NCI-H774 (cell line): ENCODE measurements around the gene C5orf15.
"Not testable (repeated sequence)": the region's sequence is repeated elsewhere in the genome, so short reads cannot be mapped to it uniquely, and the experiment has no call there.

Source experiments
- DNase-seq: peaks from one replicate; lab custom pipeline; 2025; lab: John Stamatoyannopoulos, UW

Gene C5orf15

GRCh38 chr5:133963493-133964128 is 4.8 kb downstream of the C5orf15 start:
- no peak for DNase-seq

DNA sequence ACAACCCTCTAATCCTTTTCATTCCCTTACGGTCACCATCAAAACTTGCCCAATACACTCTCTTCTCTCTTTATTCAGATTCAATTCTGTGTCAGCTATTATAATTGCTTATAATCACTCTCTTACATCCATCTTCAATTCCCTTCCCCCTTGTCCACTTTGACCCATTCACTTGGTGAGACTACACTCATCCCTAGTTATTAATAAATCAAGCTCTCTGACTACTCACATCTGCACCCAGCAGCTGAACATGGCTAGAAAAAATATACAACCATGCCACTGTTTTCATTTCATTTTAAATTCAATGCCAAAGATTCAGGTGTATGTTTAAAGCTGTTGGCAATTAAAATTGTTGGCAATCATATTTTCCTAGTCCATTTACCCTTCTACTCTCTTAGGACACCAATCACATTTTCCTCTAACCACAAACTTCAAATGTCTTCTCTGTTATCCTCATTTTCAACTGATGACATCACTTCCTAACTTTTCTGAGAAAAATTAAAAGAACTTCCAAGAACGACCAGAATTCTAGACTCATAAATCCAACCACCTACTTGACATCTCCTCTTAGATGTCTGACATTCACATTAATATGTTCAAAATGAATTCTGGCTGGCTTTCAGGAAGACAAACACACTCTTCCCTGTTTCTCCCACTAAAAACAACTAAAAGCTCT is 5.5 kb downstream of the C5orf15 start:
- DNase-seq, result no peak

DNA sequence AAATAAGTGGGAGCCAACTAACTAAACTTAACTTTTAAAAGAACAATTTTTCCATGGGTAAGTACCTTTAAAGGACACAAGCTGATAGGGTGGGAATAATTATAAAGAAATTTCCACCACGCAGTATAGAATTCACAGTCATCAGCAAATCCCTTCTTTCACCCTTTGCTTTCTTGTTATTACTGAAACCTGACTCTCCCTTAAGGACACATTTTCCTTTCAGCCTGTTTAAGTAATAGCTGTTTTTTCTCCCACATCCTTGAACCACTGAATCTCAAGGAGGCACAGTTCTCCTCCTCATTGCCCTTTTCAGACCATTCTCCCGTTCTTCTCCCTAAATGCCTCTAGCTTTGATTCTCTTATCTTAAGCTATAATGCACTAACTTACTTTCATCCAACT is 6.3 kb downstream of the C5orf15 start:
- no peak for DNase-seq

DNA sequence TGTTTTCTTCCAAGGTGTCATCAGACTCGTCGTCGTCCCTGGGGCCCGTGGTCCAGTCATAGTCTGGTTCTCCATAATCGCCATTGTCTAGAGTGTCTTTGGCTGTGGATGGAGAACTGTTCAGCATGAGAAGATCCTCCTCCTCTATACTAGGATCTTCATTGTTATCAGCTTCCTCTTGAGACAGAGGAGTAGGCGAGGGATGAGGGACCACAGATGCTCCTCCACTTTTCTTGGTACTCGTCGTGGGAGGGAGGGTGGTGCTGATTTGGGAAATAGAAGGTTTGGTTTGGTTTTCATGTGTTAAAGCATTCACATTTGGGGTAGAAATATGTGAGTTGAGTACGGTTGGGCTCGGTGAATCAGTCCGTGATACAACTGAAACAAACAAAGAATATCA is 8.8 kb downstream of the C5orf15 start:
- no peak for DNase-seq

- no peak for DNase-seq
Observed at GRCh38 chr5:133957591-133957990, 10.8 kb downstream of the C5orf15 start.

- no peak for DNase-seq
Observed at GRCh38 chr5:133957080-133957479, 11.3 kb downstream of the C5orf15 start.

- DNase-seq, result not testable (repeated sequence)
Observed at GRCh38 chr5:133956196-133956595, 12.2 kb downstream of the C5orf15 start.

DNA sequence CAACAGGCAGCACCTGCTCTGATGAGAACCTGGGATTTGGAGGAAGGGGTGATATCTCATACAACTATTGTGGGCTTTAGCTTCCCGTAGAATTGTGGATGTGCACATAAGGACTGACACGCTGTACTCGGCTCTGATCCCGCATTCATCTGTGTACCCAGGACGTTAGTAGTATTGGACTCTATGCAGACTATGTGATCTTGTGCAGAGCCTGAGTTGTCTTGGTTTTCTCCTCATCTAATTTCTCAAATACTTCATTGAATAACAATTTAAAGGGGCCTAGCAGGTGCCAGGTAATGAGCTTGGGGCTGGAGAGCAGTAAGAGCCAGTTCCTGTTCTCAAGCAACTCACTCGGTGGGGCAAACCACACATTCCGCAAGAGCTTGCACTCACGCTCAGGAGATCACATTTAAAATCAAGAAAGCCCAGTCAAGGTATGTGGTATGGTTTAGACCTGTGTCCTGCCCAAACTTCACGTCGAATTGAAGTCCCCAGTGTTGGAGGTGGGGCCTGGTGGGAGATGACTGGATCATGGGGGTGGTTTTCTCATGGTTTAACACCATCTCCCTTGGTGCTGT is 14.8 kb downstream of the C5orf15 start:
- DNase-seq, result no peak

DNA sequence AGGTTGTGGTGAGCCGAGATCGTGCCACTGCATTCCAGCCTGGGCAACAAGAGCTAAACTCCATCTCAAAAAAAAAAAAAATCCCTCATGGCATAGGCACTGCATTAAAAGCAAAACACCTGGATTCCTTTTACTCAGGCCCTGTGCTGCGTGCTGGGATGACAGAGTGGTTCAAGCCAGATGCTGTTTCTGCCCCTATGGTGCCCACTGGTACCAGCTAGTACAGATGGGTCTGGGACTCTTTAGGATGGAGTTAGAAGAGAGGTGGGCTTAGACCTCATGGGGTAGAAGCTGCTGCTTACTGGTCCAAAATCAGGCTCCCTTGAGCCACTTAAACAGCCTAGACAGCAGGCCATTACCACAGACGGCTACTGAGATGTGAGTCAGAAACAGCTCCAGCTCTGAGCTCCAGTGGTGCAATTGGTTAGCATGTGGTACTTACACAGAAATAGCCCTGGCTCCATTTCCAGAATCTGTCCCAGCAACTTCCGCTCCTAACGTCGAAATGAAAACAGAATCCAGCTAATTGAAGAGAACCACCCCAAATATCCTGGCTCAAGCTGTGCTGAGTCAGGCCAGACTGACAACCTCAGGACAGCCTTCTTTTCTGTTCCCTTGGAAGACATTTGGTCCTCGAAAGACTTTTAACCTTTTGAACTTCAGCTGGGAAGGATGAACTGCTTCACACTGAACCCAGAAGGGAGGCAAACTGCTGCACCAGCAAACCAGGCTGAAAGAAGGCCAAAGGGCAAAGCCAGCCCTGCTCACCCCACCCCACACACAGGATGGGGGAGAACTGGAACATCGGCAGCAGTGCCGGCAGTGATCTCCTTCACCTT is 15.5 kb downstream of the C5orf15 start:
- DNase-seq, result no peak

DNA sequence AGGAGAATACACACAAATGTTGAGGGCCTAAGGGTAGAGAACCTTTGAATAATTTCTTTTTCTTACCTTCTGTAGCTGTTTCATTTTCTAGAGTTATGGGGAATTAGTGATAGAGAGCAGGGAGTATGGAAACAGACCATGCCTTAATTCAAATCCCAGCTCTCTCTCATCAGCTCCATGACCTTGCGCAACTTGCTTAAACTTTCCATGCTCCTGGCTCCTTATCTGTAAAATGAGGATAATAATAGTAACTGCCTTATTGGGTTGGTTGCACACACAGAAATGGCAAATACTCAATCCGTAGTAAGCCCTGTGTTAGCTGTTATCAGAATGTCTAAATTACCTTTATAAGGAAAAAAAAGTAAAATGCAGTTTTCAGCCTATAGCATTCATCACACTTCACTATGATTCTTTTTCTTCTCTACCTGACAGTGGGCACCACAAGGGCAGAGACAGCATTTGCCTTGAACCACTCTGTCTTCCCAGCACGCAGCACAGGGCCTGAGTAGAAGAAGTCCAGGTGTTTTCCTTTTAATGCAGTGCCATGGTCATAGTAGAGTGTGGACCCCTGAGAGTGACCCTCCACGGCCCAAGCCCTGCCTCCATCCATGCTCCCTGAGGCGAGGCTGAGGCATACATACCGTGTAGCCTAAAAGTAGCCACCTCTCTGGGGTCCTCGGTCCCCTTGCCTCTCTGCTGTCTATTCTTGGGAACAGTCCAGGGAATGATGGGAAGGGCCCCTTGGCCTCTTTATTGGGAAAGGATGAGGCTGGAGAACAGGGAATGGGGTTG is 17.4 kb downstream of the C5orf15 start:
- DNase-seq, result no peak

GRCh38 chr5:133948721-133949120 is 19.7 kb downstream of the C5orf15 start:
- DNase-seq, result no peak

GRCh38 chr5:133947431-133947841 is 21.0 kb downstream of the C5orf15 start:
- no peak for DNase-seq

DNA sequence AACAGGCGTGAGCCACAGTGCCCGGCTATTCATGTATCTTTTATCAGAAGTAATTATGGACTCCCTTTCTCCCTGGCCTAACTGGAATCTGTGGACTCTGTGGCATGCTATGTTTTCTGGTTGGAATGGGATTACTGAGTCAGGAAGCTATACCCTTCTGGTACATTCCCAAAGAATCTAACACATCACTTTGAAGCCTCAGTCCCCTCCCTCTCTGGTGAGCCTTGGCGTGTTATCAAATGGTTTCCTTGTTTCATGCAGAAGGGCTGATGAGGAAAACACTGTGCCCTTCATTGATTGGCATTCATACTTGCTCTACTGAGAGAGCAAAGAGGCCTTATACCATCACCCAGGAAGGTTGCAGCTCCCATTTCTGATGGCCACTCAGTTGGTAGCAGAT is 22.9 kb downstream of the C5orf15 start:
- DNase-seq, result no peak

DNA sequence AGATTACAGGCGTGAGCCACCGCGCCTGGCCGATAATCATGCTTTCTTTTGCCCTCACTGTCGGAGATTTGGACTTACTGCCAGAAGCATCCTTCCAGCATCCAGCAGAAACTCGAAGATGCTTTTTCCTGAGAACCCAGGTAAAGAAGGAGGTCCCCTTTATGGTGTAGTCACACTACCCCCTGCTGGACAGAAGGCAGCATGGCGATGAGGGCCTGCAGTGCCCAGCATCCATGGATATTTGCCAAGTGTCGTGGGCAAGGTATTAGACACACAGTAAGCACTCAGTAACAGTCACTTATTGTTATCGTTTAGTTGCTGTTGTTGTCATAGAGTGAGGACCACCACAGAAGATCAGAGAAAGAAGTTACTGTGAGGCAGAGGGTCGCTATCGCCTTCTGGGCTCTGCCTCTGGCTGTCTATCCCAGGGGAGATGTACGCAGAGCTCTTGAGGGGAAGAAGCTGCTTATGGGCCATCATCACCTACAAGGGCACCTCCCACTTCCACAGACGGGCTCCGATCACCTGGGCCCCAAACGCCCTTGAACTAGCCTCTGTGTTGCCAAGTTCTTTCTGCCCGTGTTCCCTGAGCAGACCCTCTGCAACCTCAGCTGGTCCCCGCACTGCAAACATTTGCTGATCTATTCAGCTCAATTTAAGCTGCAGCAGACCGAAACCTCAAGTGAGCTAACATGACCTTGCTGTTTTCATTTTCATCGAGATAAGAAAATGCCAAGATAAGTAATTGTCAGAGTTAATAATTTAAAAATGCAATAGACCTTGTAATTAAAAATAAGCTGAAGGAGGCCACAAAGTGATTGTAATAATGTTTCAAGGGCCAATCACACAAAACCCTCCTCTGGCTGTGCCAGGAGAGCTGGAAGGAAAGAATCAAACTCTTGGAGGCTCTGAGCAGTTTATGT is 23.9 kb downstream of the C5orf15 start:
- peak; percentile 47 for DNase-seq

DNA sequence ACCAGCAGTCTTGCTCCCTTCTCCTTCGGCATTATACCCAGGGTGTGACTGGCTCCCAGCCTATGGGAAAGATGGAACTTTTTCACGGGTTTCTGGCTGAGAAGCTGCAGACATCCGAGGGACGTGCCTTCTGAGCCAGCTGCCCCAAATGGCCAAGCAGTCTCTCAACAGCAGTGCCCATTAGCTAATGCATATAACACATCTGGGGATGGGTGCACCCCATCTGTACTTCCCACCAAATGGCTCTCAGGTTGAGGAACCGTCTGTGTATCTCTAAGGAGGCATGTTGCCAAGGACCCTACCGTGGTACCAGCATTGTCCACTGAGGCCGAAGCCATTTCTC is 25.0 kb downstream of the C5orf15 start:
- no peak for DNase-seq

- DNase-seq, result no peak
Observed at GRCh38 chr5:133942614-133943474, 25.6 kb downstream of the C5orf15 start.

DNA sequence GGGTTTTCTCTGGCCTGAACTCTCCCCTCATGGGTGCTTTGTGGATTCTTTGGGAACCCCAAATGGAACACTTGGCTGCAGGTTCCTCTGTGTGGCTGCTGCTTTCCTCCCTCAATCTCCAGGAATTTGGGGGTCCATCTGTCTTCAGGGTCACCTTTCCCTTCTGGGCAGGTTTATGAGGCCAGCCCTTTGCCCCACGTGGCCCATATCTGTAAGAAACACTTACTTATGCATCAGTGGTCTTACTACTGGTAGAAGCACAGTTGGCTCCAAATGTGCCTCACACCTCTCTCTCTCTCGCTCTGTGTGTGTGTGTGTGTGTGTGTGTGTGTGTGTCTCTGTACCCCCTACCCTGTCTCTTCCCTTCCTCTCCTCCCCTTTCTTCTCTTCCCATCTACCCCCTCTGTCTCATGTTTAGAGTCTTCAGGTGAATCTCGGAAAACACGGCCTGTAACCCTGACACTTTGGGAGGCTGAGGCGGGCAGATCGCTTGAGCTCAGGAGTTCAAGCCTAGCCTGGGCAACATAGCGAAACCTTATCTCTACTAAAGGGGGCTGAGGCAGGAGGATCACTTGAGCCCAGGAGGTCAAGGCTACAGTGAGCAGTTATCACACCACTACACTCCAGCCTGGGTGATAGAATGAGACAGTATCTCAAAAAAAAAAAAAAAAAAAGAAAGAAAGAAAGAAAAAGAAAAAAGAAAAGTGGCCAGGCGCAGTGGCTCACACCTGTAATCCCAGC is 26.8 kb downstream of the C5orf15 start:
- DNase-seq, result no peak

DNA sequence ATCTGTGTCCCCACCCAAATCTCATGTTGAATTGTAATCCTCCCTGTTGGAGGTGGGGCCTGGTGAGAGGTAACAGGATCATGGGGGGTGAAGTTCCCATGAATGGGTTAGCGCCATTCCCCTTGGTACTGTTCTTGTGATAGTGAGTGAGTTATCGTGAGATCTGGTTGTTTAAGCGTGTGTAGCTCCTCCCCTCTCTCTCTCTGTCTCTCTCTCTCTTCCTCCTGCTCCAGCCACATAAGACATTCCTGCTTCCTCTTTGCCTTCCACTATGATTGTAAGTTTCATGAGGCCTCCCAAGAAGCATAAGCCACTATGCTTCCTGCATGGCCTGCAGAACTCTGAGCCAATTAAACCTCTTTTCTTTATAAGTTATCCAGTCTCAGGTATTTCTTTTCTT is 28.8 kb downstream of the C5orf15 start:
- no peak for DNase-seq

GRCh38 chr5:133938929-133939328 is 29.5 kb downstream of the C5orf15 start:
- no peak for DNase-seq
